ENCODE results near the gene PRKCA.

PRKCA gene

DNA sequence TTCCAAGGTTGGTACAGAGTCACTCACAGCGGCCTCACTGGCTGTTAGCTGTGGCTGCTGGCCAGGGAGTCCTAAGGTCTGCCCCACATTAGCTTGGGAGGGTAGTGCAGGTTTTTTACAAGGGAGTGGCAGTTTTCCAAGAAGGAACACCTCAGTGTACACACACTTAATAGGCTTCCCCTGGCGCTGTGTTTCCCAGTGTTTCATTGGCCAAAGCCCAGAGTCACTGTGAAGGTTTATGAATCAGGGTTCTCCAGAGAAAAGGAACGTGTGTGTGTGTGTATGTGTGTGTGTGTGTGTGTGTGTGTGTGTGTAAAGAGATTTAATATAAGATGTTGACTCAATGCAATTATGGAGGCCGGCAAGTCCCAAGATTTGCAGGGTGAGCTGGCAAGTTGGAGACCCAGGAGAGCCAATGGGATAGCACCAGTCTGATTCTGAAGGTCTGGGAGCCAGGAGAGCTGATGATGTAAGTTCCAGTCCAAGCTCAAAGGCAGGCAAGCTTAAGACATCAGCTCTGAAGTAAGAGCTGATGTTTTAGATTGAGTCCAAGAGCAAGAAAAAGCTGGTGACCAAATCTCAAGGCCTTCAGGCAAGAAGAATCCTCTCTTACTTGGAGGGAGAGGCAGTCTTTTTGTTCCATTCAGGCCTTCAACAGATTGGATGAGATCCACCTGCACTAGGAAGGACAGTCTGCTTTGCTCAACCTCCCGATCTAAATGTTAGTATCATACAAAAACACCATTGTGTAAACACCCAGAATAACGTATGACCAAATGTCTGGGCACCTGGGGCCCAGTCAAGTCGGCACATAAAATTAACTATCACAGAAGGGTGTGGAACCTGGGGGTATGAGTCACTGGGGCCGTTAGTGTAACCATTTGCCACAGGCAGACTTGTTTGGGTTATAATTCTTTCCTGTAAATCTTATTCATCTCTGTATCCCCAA is 206.8 kb downstream of the PRKCA start:
- DNase-seq (ENCODE audit: low read depth) = peak; percentile 99
- TF ChIP-seq, protein P1, sequence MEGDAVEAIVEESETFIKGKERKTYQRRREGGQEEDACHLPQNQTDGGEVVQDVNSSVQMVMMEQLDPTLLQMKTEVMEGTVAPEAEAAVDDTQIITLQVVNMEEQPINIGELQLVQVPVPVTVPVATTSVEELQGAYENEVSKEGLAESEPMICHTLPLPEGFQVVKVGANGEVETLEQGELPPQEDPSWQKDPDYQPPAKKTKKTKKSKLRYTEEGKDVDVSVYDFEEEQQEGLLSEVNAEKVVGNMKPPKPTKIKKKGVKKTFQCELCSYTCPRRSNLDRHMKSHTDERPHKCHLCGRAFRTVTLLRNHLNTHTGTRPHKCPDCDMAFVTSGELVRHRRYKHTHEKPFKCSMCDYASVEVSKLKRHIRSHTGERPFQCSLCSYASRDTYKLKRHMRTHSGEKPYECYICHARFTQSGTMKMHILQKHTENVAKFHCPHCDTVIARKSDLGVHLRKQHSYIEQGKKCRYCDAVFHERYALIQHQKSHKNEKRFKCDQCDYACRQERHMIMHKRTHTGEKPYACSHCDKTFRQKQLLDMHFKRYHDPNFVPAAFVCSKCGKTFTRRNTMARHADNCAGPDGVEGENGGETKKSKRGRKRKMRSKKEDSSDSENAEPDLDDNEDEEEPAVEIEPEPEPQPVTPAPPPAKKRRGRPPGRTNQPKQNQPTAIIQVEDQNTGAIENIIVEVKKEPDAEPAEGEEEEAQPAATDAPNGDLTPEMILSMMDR (IDR thresholded peaks at IDR 0.05; ENCODE audit: control insufficient read depth, extremely low read depth, insufficient read depth) = no peak
- no peak overlapping the region for H3K4me3 ChIP-seq (ENCODE audit: low read depth, low read length)

GRCh38 chr17:66509926-66510325 is 207.5 kb downstream of the PRKCA start:
- no peak overlapping the region for H3K4me3 ChIP-seq (ENCODE audit: low read depth, low read length)
- no peak for DNase-seq (ENCODE audit: low read depth)
- TF ChIP-seq, protein P1 (IDR thresholded peaks at IDR 0.05; ENCODE audit: control insufficient read depth, extremely low read depth, insufficient read depth) = no peak

GRCh38 chr17:66511135-66511534 is 208.7 kb downstream of the PRKCA start:
- no peak overlapping the region for H3K4me3 ChIP-seq (ENCODE audit: low read depth, low read length)
- DNase-seq (ENCODE audit: low read depth) = no peak
- TF ChIP-seq, protein P1 (IDR thresholded peaks at IDR 0.05; ENCODE audit: control insufficient read depth, extremely low read depth, insufficient read depth) = no peak

DNA sequence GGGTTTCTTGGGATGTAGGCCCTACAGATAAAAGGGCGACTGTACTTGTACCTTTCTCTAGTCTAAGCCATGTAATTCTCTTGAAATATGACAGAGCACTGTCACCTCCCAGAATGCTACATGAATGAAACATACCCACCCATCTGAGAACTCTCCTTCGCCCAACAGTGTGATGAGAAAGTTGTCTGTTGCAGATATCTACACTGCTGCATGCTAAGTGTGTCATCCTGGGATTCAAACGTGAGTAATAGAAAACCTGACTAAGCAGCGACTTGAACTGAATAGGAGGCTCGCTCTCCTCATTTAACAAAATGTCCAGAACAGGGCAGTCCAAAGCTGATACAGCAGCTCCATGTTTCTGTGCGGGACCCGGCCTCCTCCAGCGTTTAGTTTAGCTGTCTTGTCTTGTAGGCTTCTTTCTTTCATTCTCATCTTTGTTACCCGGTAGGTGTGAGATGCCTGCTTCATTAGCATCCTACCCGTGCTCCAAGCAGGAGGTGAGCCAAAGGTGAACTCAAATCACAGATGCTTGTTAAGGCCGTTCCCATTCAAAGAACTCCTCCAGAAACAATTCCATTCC is 211.9 kb downstream of the PRKCA start:
- no peak for DNase-seq (ENCODE audit: low read depth)
- H3K4me3 ChIP-seq (ENCODE audit: low read depth, low read length) = no peak overlapping the region
- TF ChIP-seq, protein P1 (IDR thresholded peaks at IDR 0.05; ENCODE audit: control insufficient read depth, extremely low read depth, insufficient read depth) = no peak

DNA sequence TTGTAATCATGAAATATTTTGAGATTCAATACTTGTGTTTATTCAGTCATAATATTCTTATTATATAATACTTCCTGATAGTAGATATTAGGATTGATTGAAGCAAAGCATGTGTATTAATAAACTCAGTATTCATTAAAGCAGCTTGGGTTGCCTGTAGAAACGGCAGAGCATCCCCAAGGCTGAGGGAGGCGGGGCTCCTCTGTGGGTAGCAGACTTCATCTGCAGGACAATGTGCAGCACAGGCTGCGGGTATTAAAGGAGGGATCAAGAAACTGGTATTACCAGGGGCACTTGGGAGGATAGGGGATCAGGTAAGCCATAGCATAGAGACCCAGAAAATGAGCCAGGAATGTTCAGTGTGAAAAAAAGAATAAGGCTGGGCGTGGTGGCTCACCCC is 213.6 kb downstream of the PRKCA start:
- no peak overlapping the region for H3K4me3 ChIP-seq (ENCODE audit: low read depth, low read length)
- no peak for DNase-seq (ENCODE audit: low read depth)
- TF ChIP-seq, protein P1 (IDR thresholded peaks at IDR 0.05; ENCODE audit: control insufficient read depth, extremely low read depth, insufficient read depth) = no peak

GRCh38 chr17:66517336-66518009 is 215.1 kb downstream of the PRKCA start:
- TF ChIP-seq, protein P1 (IDR thresholded peaks at IDR 0.05; ENCODE audit: control insufficient read depth, extremely low read depth, insufficient read depth) = no peak
- DNase-seq (ENCODE audit: low read depth) = peak; percentile 33
- no peak overlapping the region for H3K4me3 ChIP-seq (ENCODE audit: low read depth, low read length)
